AG08395 (cell line): ENCODE data around the gene PLXNA4.
"Not testable (repeated sequence)": the region's sequence is repeated elsewhere in the genome, so short reads cannot be mapped to it uniquely, and the experiment has no call there.

Experiments
- DNase-seq: peaks from one replicate; pipeline ENCODE4 v3.0.0; 2012; ENCODE audit warnings: mixed read lengths, low spot score

The PLXNA4 gene, protein sequence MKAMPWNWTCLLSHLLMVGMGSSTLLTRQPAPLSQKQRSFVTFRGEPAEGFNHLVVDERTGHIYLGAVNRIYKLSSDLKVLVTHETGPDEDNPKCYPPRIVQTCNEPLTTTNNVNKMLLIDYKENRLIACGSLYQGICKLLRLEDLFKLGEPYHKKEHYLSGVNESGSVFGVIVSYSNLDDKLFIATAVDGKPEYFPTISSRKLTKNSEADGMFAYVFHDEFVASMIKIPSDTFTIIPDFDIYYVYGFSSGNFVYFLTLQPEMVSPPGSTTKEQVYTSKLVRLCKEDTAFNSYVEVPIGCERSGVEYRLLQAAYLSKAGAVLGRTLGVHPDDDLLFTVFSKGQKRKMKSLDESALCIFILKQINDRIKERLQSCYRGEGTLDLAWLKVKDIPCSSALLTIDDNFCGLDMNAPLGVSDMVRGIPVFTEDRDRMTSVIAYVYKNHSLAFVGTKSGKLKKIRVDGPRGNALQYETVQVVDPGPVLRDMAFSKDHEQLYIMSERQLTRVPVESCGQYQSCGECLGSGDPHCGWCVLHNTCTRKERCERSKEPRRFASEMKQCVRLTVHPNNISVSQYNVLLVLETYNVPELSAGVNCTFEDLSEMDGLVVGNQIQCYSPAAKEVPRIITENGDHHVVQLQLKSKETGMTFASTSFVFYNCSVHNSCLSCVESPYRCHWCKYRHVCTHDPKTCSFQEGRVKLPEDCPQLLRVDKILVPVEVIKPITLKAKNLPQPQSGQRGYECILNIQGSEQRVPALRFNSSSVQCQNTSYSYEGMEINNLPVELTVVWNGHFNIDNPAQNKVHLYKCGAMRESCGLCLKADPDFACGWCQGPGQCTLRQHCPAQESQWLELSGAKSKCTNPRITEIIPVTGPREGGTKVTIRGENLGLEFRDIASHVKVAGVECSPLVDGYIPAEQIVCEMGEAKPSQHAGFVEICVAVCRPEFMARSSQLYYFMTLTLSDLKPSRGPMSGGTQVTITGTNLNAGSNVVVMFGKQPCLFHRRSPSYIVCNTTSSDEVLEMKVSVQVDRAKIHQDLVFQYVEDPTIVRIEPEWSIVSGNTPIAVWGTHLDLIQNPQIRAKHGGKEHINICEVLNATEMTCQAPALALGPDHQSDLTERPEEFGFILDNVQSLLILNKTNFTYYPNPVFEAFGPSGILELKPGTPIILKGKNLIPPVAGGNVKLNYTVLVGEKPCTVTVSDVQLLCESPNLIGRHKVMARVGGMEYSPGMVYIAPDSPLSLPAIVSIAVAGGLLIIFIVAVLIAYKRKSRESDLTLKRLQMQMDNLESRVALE (N-terminal part only)

DNA sequence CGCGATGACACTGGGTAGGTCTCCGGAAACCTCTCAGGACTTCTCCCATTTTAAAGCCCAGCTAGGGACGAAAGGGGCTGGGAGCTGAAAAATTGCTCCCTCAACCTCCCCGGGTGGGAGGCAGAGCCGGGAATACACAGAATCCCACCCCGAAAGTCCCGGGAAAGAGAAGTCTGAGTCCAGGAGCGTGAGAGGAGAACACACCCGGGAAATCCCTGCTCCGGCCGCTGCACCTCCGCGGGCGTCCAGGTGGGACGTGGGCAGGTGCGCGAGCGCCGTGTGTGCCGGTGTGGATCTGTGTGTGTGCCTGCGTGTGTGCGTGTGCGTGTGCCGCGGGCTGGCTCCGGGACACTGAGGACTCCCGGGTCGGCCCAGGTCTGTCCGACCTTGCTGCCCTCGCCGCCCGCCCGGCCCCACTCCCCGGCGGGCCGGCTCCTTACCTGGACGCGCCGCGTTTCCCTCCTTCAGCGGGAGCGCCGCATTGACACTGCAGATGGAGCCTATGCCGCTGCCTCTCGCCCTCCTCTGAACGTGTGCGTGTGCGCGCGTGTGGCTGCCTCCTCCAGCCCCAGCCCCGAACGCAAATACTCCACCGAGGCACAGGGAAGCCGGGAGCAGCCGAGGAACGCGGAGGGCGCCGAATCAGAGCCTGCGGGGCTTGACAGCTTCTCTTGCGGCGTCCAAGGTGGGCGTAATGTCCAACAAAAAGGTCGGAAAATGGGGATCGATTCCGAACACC is at the start of gene PLXNA4:
PLXNA4 (minus strand) TSS at position 489 of the 739 bp plus-strand sequence. CDS start 67,777 bp downstream, outside the sequence.
- DNase-seq, result no peak

GRCh38 chr7:132625651-132626050 is 49.4 kb upstream of the PLXNA4 start:
- DNase-seq, result no peak

DNA sequence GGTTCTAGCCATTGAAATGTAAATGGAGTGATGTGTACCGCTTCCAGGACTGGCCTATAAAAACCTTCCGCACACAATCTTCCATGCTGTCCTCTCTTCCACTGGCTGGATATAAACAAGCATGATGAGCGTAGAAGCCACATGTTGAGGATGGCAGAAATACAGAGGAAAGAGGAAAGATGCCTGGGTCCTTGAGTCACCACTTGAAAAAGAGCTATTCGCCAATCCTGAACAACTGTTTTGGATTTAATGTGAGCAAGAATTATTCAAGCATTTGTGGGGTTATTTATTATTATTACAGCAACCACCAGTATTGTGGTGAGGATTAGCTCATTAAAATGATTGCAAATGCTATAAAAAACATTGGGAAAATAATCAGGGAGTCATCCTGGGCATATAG is 45.8 kb upstream of the PLXNA4 start:
- peak; percentile 72 for DNase-seq

- DNase-seq, result no peak
Measured at GRCh38 chr7:132619967-132620366, 43.7 kb upstream of the PLXNA4 start.

- peak; percentile 59 for DNase-seq
Measured at GRCh38 chr7:132618956-132619305, 42.7 kb upstream of the PLXNA4 start.

- DNase-seq, result no peak
Measured at GRCh38 chr7:132618271-132618955, 42.1 kb upstream of the PLXNA4 start.

- DNase-seq, result peak; percentile 56
Measured at GRCh38 chr7:132614428-132615318, 38.4 kb upstream of the PLXNA4 start.

- DNase-seq, result no peak
Measured at GRCh38 chr7:132613737-132614136, 37.5 kb upstream of the PLXNA4 start.

GRCh38 chr7:132610995-132611394 is 34.7 kb upstream of the PLXNA4 start:
- DNase-seq, result no peak

GRCh38 chr7:132609906-132610520 is 33.7 kb upstream of the PLXNA4 start:
- DNase-seq, result no peak

DNA sequence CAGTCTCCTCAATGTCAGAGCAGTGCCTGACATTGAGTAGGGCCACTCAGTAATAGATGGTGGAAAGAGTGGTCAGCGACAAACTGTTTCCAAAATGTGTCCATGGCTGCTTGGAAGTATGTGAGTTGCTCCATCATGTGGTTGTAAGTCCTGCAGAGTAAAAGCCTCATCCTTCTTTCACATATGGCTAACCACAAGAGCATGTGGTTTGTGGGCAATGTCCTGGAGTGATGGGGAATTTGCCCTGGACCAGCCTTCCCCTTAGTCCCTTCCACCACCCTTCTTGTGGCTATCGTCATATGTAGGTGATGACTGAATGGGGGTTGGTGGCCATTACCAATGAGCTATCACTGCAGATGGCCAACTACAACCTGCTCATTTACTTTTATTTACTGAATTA is 33.0 kb upstream of the PLXNA4 start:
- DNase-seq, result no peak

DNA sequence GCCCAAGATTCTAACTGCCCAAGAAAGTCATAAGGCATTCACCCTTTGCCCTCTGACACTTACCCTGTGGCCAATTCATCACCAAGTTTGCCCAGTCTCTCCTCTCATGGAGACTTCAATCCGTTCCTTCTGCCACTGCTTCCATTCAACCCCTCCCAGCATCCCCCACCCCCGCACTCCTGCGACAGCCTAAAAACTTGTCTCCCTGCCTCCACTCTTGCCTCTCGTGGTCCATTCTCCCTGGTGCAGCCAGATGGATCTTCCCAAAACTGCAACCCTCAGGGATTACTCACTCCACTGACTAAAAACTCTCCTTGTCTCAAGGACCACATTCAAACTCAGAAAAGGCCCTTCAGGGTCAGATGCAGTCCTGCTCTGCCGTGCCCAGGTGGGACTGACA is 32.3 kb upstream of the PLXNA4 start:
- no peak for DNase-seq

DNA sequence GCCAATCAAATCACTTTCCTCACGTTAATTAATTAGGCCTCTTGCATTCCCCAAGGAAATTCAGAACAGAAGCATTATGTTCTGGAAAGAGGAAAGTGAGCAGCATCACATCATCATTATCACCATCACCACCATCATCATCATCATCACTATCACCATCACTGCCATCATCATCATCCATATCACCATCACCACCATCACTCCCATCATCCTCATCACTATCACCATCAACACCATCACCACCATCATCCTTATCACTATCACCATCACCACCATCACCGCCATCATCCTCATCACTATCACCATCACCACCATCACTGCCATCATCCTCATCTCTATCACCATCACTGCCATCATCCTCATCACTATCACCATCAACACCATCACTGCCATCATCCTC is 31.4 kb upstream of the PLXNA4 start:
- no peak for DNase-seq

DNA sequence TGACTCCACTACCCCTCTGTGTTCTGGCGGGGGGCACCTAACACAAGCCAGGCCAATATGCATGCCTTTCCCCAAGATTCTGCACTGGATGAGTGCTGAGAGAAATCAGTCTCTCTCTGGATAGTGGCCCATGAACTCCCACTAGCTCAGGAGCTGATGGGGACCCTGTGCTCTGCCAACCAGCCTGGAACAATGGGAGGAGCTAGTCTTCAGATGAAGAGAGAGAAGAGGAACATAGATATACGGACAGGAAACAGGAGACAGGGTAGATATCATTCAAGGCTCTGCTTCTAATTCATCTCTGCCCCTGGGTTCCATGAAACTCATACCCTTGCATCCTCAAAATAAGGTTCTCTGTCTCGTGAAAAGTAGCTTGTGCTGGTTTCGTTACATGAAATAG is 27.9 kb upstream of the PLXNA4 start:
- no peak for DNase-seq

DNA sequence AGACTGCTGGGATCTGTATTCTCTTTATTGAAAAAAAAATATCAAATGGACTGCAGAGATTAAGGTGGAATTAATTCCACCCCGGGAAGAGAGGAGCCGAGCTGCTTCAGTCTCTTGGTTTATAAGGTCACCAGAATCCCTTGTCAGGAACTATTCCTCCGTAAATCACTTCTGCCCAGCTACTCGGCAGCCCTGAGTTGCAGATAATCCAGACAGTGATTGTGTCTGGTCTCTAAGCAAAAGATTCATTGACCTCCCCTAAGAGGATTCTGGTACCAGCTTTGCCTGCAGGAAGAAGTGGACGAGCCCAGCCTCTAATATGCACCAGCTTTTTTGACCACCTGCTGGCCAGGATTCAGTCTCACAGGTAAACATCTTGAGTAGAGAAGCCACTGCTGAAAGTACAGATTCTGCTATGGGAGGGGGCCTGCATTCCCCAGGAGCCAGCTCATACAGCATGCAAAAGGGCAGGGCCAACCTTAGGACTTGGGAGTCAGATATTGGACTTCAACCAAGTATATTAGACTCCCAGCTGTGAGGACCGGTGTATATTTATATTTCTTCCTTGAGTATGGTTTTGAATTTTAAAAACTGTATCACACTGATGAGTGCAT is 27.1 kb upstream of the PLXNA4 start:
- no peak for DNase-seq

DNA sequence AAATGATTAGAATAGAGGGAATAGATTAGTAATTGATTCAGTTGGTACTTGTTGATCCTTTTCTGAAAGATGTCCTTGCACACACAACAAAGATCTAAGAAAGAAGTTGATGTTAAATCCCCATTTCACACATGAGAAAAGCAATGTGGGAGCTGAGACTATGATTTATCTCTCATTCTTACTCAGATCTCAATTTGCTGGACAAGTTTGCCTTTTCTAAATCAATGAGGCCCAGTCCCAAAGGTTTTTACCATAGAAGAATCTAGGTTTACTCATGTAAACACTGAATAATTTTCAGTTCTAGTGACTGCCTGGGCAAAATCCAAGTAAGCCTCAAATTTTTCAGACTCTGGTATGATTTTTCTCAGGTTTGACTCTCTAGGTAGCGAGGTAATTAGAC is 25.5 kb upstream of the PLXNA4 start:
- no peak for DNase-seq

DNA sequence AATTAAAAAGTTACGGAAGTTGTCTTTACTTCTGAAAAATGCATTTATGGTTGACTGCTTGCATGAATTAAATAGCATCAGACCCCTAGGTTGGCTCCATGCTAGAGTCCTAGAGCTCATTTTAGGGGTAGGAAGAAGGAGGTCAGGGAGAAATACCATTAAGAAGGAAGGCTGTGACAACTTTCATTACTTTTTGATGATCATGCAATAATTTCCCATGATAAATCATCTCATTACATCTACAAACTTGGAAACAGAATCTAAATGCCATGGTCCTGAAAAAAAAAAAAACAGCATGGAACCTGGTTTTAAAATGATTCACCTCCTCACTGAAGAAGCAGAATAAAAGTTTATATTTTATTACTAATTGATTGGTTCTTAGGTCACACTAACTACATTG is 20.3 kb upstream of the PLXNA4 start:
- DNase-seq, result no peak

- DNase-seq, result not testable (repeated sequence)
Measured at GRCh38 chr7:132594741-132595140, 18.5 kb upstream of the PLXNA4 start.

DNA sequence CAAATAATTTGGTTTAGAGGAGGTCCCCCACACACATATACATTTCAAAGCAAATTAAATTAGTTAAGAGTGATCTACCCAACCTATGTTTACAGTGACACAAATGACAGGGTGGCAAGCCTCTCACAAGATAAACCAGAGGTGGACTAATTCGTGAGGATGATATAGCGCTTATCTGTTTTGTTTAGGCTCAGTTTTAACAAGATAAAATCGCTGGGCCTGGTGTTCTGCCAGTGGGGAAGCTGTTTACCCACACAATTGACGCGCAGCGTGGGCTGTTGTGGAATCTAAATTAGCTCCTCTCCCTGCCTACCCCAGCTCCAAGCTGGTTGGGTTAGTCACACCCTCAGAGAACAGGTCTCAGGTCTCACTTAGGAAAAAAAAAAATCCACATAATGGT is 16.7 kb upstream of the PLXNA4 start:
- no peak for DNase-seq
